CD14-positive monocyte (primary cell): ENCODE measurements around the gene ANO2. TPM values are rescaled to one million over a fixed set of nuclear protein-coding genes. Genes with fewer than 3 reads are reported as not detected.

Source experiments
- DNase-seq, 3 donors: peaks; one replicate each; pipeline ENCODE4 v3.0.0-alpha.2; 2011 to 2022
- H2AFZ ChIP-seq: 2 replicates; pipeline ENCODE4 v1.6.0; 2012; ENCODE audit warnings: mild to moderate bottlenecking, low read depth, low read length, inconsistent platforms; ENCODE audit not compliant: insufficient read depth, poor library complexity, severe bottlenecking
- H3K27ac ChIP-seq, 2 donors: 1 replicate in 1 of 2; 2 replicates in 1 of 2; pipeline ENCODE4 v1.5.1; 2012 to 2013; ENCODE audit warnings: low read length in 2 of 2, control low read depth in 1 of 2, inconsistent platforms in 1 of 2, low read depth in 1 of 2, mild to moderate bottlenecking in 1 of 2
- H3K27me3 ChIP-seq, 2 donors: one replicate each; pipeline versions ENCODE4 v1.6.0 to v1.6.1; 2011 to 2013; ENCODE audit warnings: low read length in 2 of 2; ENCODE audit not compliant: control insufficient read depth in 2 of 2, insufficient read depth in 2 of 2
- H3K36me3 ChIP-seq, 2 donors: replicated peaks in 1 of 2; 1 replicate in 1 of 2; 2 replicates in 1 of 2; pipeline versions ENCODE4 v1.5.1 to v1.6.1; 2012 to 2013; ENCODE audit warnings: low read length in 2 of 2, control low read depth in 1 of 2, inconsistent platforms in 1 of 2, mild to moderate bottlenecking in 1 of 2; ENCODE audit not compliant: insufficient read depth in 2 of 2, control insufficient read depth in 1 of 2
- H3K4me1 ChIP-seq, 2 donors: 1 replicate in 1 of 2; 2 replicates in 1 of 2; pipeline versions ENCODE4 v1.5.1 to v1.6.1; 2012 to 2013; ENCODE audit warnings: low read length in 2 of 2, control low read depth in 1 of 2, inconsistent platforms in 1 of 2, mild to moderate bottlenecking in 1 of 2, moderate library complexity in 1 of 2; ENCODE audit not compliant: insufficient read depth in 2 of 2, control insufficient read depth in 1 of 2
- H3K4me2 ChIP-seq: replicated peaks from 2 replicates; pipeline ENCODE3; 2012; ENCODE audit warnings: low read length, moderate library complexity, mild to moderate bottlenecking; ENCODE audit not compliant: poor library complexity, severe bottlenecking; ENCODE audit errors: extremely low read depth
- H3K4me3 ChIP-seq, 3 experiments: fragments of 200-600 bp in 1 of 3; sonication (generic) in 1 of 3; replicated peaks in 1 of 3; 1 replicate in 2 of 3; 2 replicates in 1 of 3; pipeline ENCODE4 v1.5.1; 2011 to 2013; ENCODE audit warnings: low read length in 3 of 3, mild to moderate bottlenecking in 3 of 3, control low read depth in 2 of 3, low read depth in 2 of 3, inconsistent platforms in 1 of 3, moderate library complexity in 1 of 3
- H3K79me2 ChIP-seq: 2 replicates; pipeline ENCODE4 v1.6.0; 2012; ENCODE audit warnings: mild to moderate bottlenecking, control low read depth, inconsistent platforms, low read length, moderate library complexity; ENCODE audit not compliant: insufficient read depth
- H3K9ac ChIP-seq: 2 replicates; pipeline ENCODE4 v1.6.0; 2017; ENCODE audit warnings: low read length, mild to moderate bottlenecking; ENCODE audit not compliant: insufficient read depth, poor library complexity, severe bottlenecking
- H3K9me3 ChIP-seq, 2 donors: replicated peaks in 1 of 2; 1 replicate in 1 of 2; 2 replicates in 1 of 2; pipeline versions ENCODE4 v1.5.1 to v1.6.1; 2012 to 2013; ENCODE audit warnings: low read length in 2 of 2, control low read depth in 1 of 2; ENCODE audit not compliant: control insufficient read depth in 1 of 2, insufficient read depth in 1 of 2
- H4K20me1 ChIP-seq: 2 replicates; pipeline ENCODE4 v1.6.0; 2012; ENCODE audit warnings: mild to moderate bottlenecking, low read length, control low read depth, moderate library complexity; ENCODE audit not compliant: insufficient read depth
- H3K27ac Mint-ChIP-seq, 7 donors: one replicate each; pipeline ENCODE4 v1.8.0; 2020; ENCODE audit warnings: mild to moderate bottlenecking in 7 of 7, mixed read lengths in 7 of 7, moderate library complexity in 6 of 7, inconsistent platforms in 2 of 7
- H3K27me3 Mint-ChIP-seq, 3 donors: one replicate each; pipeline ENCODE4 v1.8.0; 2021 to 2022; ENCODE audit warnings: low read depth in 3 of 3, mild to moderate bottlenecking in 3 of 3, mixed read lengths in 3 of 3, moderate library complexity in 3 of 3, inconsistent platforms in 1 of 3
- H3K36me3 Mint-ChIP-seq, 2 donors: one replicate each; pipeline ENCODE4 v1.8.0; 2020; ENCODE audit warnings: mixed read lengths in 2 of 2, inconsistent platforms in 1 of 2, mild to moderate bottlenecking in 1 of 2
- H3K4me1 Mint-ChIP-seq: one replicate; pipeline ENCODE4 v1.8.0; 2020; ENCODE audit warnings: mild to moderate bottlenecking, mixed read lengths
- H3K4me3 Mint-ChIP-seq, 2 donors: one replicate each; pipeline ENCODE4 v1.8.0; 2020; ENCODE audit warnings: mild to moderate bottlenecking in 2 of 2, mixed read lengths in 2 of 2, moderate library complexity in 1 of 2
- H3K9me3 Mint-ChIP-seq, 7 donors: one replicate each; pipeline ENCODE4 v1.8.0; 2020 to 2022; ENCODE audit warnings: mixed read lengths in 7 of 7, mild to moderate bottlenecking in 6 of 7, moderate library complexity in 6 of 7, inconsistent platforms in 2 of 7
- WGBS: methylation state at CpG from one replicate; pipeline ENCODE4 v1.1.5; 2013; ENCODE audit warnings: missing lambda C conversion rate; ENCODE audit not compliant: insufficient coverage; 5-methylcytosine and 5-hydroxymethylcytosine counted together
- intact Hi-C, 2 donors: fragments of 100-400 bp; cut with micrococcal nuclease; formaldehyde crosslinking; loops; one replicate each; pipeline versions ENCODE4 v1.15.0 to v1.15.1; 2023
- polyA plus RNA-seq, 3 donors: library from polyadenylated mRNA; depleted of rRNA in 1 of 3; unstranded in 2 of 3; stranded (reverse) in 1 of 3; fragments of 300-500 nt in 2 of 3; fragments of >200 nt in 1 of 3; fragmentation: Illumina TruSeq in 2 of 3; gene quantifications; 1 replicate in 2 of 3; 2 replicates in 1 of 3; pipeline ENCODE4 v1.2.3, GENCODE V29; 2012 to 2021
- TF ChIP-seq, protein P1 (sequence below): fragments of 200-600 bp; IDR thresholded peaks from one replicate; pipeline ENCODE4 v1.8.0; 2022; ENCODE audit warnings: antibody characterized with exemption, mild to moderate bottlenecking

The ANO2 gene
- polyA plus RNA-seq, 3 donors, result not detected

DNA sequence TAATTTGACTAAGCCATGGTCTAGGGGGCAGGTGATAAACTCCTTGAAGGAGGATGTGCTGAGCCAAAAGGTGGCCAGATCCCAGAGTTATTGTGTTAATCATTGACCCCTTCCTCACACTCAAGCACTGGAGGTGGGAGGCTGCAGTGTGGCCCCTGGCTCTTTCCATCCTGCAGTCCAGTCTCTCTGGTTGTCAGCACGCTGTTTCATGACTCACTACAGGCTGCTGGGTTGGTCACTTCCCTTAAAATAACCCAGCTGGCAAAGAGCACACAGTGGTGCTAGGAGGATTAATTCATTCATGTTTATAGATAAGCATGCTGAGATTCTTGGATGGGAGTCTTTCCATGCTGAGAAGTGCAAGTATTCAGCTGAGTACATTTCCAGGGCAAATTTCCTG is 228.9 kb downstream of the ANO2 start:
- Mint-ChIP-seq H3K4me3 (no peak overlapping the region), H3K36me3 (no peaks in the 10 kb centered on the region), H3K27ac (no peak overlapping the region), H3K4me1 (no peaks in the 10 kb centered on the region), H3K9me3 (no peaks in the 10 kb centered on the region), H3K27me3 (peaks cover 4 to 22% (median 4%) of the 10 kb centered on the region in 3 donors)
- Histone ChIP-seq H3K79me2 (no peaks in the 10 kb centered on the region), H3K27ac (no peak overlapping the region), H3K4me1 (no peaks in the 10 kb centered on the region), H3K9me3 (no peaks in the 10 kb centered on the region), H4K20me1 (no peaks in the 10 kb centered on the region), H3K4me3 (no peak overlapping the region), H2AFZ (no peak overlapping the region), H3K9ac (no peak overlapping the region), H3K27me3 (peaks cover 3 to 5% of the 10 kb centered on the region in 2 donors), H3K36me3 (no peaks in the 10 kb centered on the region), H3K4me2 (no peak overlapping the region)
- DNase-seq, result no peak
- no CpG with 5 or more reads among the region's 1 CpG for WGBS
- intact Hi-C loops, result no loop called here
- TF ChIP-seq, protein P1, sequence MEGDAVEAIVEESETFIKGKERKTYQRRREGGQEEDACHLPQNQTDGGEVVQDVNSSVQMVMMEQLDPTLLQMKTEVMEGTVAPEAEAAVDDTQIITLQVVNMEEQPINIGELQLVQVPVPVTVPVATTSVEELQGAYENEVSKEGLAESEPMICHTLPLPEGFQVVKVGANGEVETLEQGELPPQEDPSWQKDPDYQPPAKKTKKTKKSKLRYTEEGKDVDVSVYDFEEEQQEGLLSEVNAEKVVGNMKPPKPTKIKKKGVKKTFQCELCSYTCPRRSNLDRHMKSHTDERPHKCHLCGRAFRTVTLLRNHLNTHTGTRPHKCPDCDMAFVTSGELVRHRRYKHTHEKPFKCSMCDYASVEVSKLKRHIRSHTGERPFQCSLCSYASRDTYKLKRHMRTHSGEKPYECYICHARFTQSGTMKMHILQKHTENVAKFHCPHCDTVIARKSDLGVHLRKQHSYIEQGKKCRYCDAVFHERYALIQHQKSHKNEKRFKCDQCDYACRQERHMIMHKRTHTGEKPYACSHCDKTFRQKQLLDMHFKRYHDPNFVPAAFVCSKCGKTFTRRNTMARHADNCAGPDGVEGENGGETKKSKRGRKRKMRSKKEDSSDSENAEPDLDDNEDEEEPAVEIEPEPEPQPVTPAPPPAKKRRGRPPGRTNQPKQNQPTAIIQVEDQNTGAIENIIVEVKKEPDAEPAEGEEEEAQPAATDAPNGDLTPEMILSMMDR, result no peak

DNA sequence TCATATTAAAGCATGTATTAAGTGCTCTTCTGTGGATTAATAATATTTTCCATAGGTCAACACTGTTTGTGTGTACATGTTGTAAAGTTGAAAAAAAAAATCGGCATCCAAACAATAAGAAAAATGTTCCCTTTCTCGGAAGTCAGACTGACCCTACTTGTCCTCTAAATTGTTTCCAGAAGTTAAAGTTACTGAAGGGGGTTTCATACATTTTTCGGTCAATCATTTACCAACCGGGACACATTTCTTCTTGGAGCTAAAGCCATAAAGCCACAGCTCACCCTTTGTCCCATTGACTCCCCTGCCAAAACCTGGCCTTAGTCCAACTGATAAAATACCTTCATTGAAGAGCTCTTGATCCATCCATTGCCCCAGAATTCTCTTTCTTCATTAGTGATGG is 230.0 kb downstream of the ANO2 start:
- H3K27ac Mint-ChIP-seq, result no peak overlapping the region
- no peak for DNase-seq
- peaks cover 4 to 15% (median 4%) of the 10 kb centered on the region in 3 donors for H3K27me3 Mint-ChIP-seq
- no peak overlapping the region for H3K9ac ChIP-seq
- no peaks in the 10 kb centered on the region for H3K9me3 Mint-ChIP-seq
- no peaks in the 10 kb centered on the region for H4K20me1 ChIP-seq
- no peak overlapping the region for H3K4me2 ChIP-seq
- no peaks in the 10 kb centered on the region for H3K9me3 ChIP-seq
- intact Hi-C loops, result no loop called here
- peaks cover 0 to 3% of the 10 kb centered on the region in 2 donors for H3K27me3 ChIP-seq
- WGBS, result 100% methylated on average over 1 of the region's 4 CpGs
- no peak overlapping the region for H2AFZ ChIP-seq
- TF ChIP-seq, protein P1, result no peak
- H3K36me3 ChIP-seq, result no peaks in the 10 kb centered on the region
- no peak overlapping the region for H3K4me3 ChIP-seq
- H3K4me1 ChIP-seq, result no peaks in the 10 kb centered on the region
- H3K4me3 Mint-ChIP-seq, result no peak overlapping the region
- H3K79me2 ChIP-seq, result no peaks in the 10 kb centered on the region
- no peaks in the 10 kb centered on the region for H3K36me3 Mint-ChIP-seq
- H3K4me1 Mint-ChIP-seq, result no peaks in the 10 kb centered on the region
- no peak overlapping the region for H3K27ac ChIP-seq
